Skeletal muscle cell (primary cell): ENCODE results near the gene PLOD2.

ENCODE experiments used
- DNase-seq: peaks from one replicate; pipeline ENCODE4 v3.0.0-alpha.2; 2010; ENCODE audit warnings: low read depth
- H3K4me3 ChIP-seq: 2 replicates; pipeline ENCODE4 v1.5.1; 2011; ENCODE audit warnings: low read depth, mild to moderate bottlenecking, control low read depth, low read length, moderate library complexity

Gene PLOD2

DNA sequence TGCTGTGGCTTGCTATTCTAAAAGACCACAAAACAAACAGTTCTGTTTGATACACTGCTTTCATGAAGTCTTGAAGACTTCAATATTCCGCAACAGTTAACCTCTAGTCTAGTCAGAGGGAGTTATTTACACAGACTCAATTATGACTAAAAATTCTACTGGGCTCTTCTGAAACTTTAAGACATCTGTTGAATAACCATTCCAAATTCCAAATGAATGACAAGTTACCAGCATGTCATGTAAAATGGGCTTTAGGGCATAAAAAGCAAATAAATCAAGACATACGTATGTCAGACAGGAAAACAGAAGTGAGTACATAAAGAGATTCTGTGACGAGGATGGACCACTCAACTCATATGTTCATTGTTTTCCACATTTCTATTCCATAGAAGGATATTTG is 93.9 kb downstream of the PLOD2 start:
- H3K4me3 ChIP-seq: no peak overlapping the region
- peak; percentile 67 for DNase-seq

DNA sequence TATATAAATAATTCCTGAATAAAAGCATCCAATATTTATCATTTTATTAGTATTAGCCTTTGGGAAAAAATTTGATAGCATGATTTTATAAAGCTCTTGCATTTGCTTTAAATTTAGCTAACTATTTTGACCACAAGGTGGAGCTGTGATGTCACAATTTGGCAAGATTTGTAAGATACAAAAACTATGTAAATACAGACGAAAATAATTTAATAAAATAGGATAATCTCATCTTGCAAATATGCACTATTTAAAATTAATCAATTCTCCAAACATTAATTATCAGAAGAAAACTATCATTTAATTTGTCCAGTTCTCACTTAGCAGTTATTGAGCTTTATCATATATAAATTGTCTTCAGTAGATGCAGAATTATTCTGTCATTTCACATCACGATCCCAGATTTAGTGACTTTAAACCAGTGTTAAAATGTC is 95.4 kb downstream of the PLOD2 start:
- DNase-seq: no peak

DNA sequence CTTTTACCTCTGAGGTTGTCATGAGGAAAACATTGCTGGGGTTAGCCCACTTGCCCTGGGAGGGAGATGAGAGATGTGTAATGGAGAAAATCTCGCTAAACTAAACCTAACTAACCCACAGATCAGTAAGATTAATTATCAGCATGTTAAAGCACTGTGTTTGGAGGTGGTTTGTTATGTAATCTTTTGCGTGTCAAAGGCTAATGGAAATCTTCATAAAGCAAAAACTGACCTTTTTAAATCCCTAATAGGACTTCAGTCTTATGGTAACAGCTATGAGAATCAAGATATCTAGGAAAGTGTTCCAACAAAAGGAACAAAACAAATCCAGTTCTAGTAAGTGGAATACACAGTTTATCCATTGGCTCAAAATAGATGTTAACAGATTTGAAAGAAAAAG is 102.7 kb downstream of the PLOD2 start:
- no peak for DNase-seq
- H3K4me3 ChIP-seq: no peak overlapping the region

More for the DNA sequence above, 95.4 kb downstream of the PLOD2 start:
- H3K4me3 ChIP-seq: no peak overlapping the region

DNA sequence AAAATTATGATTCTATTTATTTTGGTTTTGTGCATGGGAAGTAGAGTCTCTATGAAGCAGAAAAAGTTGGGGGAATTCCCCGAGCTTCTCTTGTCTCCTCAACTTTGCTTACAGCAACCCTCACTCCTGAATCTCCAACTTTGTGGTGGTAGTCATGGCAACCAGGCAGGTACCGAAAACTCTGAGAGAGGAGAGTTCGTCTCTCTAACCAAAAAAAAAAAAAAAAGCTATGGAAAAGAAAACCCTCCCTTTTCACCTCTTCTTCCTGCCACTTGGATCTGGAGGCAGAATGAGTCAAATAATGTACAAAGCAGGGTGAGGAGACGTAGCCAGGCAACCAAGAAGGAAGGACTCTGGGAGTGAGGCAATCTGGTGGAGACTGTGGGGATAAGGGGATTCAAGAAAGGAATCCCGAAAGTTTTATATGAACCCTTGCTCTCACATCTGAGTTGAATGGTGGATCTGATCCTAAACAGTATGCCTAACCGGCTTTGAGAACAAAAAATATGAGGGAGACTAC is 108.1 kb downstream of the PLOD2 start:
- no peak overlapping the region for H3K4me3 ChIP-seq
- no peak for DNase-seq

DNA sequence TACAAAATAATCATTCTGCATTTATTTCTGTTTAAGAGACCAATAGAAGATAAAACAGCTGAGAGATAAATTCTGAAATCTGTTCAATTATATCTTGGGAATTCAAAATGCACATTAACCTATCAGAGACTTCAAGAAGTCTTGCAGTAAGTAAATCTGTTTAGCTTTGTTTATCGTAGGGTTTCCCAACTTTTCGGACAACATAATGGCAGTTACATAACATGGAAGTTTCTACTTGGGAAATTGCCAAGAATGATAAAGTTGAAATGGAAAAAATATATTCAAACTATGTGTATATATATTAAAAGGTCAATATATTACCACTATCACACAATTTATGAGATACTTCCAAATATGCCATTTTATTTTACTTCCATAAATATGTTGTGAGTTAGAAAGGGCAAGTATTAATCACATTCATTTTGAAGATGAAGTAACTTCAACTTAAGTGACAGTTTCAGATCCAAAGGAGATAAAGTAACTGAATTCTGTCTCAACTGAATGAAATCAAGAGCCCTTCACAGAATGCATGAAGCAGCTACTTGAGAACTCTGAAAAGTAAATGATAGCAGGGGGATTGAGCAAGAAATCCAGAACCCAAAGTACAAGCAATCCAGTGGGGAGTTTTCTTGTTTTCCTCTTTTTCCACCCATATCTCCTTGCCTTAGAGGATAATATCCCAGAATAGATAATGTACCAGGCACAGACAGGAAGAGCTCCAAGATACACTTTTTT is 108.8 kb downstream of the PLOD2 start:
- no peak for DNase-seq
- H3K4me3 ChIP-seq: no peak overlapping the region

DNA sequence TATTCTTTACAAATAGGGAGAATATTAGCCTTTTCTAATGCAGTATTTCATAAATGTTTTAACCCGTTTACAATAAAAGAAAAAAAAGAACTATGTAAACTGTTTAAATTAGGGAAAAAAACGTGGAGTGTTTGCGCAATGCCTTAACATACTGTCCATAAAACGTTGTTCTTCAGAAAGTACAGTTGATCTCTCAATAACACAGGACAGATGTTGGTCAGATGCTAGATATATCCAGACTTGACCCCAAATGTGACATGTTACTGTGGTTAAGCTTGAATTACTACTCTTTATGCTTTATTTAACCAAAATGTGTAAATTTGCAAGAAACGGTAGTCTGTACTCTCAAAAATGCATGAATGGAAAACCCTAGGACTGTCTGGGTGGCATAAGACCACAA is 110.3 kb downstream of the PLOD2 start:
- peak; percentile 32 for DNase-seq
- H3K4me3 ChIP-seq: no peak overlapping the region

DNA sequence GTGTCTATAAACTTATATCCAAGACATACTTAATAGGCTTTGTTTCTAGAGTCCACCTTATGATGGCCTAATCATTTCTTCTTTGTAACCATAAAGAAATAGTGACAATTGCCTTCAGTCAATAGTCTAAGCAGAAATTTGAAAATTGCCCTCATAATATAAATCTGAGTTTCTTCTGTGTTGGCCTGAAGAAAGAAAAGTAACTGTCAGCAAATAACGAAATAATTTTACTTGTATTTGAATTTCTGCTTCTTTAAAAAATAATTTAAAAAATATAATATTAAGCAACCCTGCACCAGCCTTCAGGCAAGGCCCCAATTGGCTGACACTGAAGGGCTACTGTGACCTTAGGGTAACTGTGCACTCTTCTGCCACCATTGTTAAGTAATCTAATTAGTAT is 113.5 kb downstream of the PLOD2 start:
- H3K4me3 ChIP-seq: no peak overlapping the region
- no peak for DNase-seq

DNA sequence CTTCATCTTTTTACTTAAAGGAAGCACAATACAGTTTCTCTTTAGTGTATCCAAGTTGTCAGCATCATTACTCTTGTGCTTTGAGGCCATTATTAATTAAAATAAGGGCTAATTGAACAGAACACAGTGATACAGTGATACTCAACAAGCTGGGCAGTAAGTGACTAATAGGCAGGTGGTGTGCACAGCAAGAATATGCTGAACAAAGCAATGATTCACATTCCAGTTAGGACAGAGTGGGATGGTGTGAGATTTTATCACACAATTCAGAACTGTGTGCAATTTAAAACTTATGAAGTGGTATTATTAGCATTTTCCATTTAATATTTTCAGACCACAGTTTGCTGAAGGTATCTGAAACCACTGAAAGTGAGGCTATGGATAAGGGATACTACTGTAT is 116.9 kb downstream of the PLOD2 start:
- DNase-seq: no peak
- no peak overlapping the region for H3K4me3 ChIP-seq

DNA sequence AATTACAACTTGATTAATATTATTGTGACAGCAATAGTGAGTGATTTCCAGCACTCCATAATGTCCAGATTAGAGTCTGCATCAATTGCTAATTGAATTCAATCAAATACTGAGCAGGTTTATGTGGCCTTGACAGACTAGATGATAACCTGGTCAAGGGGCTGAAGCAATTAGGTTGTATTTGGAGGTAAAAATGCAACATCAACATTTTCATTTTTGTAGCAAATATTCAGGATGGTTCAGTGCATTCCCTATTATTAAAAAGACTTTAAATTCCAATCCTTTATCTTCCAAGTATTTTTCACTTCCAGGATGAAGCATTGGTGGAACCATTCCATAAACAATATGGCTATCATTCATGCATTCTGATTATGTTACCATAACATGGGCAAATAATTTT is 120.4 kb downstream of the PLOD2 start:
- no peak for DNase-seq
- no peak overlapping the region for H3K4me3 ChIP-seq

DNA sequence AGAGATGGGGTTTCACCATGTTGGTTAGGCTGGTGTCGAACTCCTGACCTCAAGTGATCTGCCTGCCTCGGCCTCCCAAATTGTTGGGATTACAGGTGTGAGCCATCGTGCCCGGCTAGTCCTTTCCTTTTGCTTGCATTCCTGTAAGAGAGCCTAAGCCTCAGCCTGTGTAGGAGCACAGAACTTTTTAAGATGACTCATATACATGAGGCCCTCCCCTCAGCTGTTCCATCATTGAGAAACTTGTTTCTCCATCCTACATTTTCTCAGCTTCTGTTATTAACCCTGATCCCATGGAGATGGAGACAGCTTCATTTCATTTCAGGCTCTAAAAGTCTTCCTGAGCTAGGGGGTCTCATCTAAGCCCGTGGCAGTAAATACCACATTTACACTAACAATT is 123.3 kb downstream of the PLOD2 start:
- DNase-seq: no peak

DNA sequence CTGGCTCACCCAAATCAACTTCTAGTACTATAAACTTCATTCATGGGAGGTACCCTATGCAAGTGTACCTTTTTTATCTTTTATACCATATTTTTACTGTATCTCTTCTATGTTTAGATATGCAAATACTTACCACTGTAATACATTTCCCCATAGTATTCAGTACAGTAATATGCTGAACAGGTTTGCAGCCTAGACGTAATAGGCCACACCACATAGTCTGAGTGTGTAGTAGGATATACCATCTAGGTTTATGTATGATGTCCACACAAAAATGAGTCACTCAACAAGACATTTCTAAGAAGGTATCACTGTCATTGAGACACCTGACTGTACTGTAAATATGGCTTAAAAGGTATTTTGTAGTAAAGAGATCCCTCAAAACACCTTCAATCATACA is 124.7 kb downstream of the PLOD2 start:
- no peak for DNase-seq
- H3K4me3 ChIP-seq: no peak overlapping the region

More for the DNA sequence above, 123.3 kb downstream of the PLOD2 start:
- H3K4me3 ChIP-seq: no peak overlapping the region

DNA sequence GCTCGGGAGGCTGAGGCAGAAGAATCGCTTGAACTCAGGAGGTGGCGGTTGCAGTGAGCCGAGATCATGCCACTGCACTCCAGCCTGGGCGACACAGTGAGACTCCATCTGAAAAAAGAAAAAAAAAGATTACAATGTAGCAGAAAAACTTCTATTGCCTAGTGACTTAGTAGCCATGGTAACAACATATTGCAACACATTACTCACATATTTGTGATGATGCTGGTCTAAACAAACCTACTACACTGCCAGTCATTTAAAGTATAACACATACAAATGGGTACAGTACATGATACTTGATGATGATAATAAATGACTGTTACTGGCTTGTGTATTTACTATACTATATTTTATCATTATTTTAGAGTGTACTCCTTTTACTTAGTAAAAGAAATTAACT is 125.6 kb downstream of the PLOD2 start:
- DNase-seq: no peak
- H3K4me3 ChIP-seq: no peak overlapping the region

DNA sequence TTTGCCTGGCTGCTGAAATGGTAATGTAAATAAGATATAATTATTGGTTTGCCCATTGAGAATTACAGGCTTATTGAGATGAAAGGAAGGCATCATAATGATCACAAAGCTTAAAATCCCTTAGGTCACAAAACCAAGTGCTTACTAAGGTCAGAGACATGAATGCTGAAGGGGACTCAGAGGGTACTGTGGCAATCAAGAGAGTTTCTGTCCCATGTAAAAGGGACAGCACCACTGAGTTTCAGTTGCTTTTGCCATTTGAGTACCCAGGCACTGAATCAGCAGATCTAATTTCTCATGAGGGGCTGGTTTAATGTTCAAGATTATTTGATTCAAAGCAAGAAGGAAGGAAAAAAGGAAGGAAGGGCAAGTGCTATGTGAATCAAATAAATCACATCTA is 127.0 kb downstream of the PLOD2 start:
- DNase-seq: no peak
- no peak overlapping the region for H3K4me3 ChIP-seq

DNA sequence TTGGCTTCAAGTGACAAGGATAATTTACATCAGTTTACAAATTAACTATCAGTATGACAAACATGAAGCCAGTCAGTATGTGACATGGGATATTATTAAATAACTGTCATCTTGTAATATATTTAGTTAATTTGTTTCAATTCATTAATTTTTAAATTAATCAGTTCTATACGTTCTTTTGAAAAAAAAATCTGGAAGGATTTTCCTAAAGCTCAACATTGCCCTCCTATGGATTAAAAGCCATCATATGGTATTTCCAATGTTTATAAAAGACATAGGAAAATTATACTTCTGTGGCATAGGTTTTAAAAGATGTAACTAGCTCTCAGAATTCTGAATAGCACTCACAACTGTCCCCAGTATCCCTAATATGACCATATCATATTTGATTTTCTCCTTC is 134.4 kb downstream of the PLOD2 start:
- DNase-seq: no peak
- no peak overlapping the region for H3K4me3 ChIP-seq

DNA sequence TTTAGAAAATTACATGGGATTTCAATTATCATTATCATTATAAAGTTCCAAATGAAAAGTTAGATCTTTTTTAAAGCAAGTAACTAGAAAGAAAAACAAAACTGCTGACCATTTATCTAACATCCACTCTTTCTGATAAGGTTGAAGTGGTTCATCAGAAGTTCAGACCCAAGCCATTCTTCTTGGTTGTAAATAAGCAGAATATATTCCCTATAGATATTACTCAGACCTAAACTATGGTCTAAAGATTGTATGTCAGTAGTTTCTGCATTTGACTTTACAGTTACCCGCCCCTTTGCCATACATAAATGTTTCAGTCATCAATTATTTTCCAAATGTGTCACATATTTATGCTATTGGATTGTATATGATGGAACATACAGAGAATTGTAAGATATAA is 136.7 kb downstream of the PLOD2 start:
- DNase-seq: no peak
- no peak overlapping the region for H3K4me3 ChIP-seq

DNA sequence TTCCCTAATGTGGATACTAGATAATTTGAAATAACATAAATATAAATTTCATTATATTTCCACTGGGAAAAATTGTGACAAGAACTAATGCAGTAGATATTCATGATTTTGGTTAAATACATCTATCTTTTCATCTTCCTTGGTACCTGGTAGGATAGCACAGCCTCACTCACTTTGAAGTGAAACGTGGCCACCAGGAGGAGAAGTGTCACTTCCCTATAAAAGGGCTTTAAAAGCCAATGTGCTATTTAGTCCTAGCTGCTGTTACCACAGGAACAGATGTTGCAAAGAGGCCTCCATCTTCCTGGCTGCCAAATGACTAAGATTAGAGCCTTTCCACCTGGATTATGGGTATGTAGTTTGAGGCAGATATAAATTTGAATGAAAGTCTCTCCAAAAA is 140.0 kb downstream of the PLOD2 start:
- DNase-seq: no peak
- no peak overlapping the region for H3K4me3 ChIP-seq

DNA sequence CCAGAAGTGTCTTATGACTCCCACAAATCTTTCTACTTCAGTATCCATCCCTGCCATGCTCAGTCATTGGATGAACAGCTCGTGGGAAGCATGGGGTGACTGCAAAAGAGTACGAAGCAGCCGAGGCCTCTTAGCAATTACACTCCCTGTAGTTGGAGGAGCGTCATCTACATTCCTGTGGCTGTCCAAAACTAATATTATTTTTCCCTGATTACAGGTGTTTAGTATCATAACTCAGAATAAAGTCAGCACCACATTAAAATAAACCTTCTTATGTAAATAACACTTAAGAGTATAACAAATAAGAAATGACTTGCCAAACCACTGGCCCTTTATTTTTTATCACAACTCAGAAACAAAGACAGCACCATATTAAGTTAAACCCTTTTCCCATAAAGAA is 141.5 kb downstream of the PLOD2 start:
- no peak for DNase-seq
- no peak overlapping the region for H3K4me3 ChIP-seq
